ENCODE measurements around the gene TERT.

The TERT gene

GRCh38 chr5:1318659-1319251 is 23.9 kb upstream of the TERT start:
- no peak for DNase-seq (ENCODE audit: low read depth)

GRCh38 chr5:1317921-1318565 is 23.2 kb upstream of the TERT start:
- no peak for DNase-seq (ENCODE audit: low read depth)

- no peak for DNase-seq (ENCODE audit: low read depth)
Measured at GRCh38 chr5:1316588-1317340, 21.9 kb upstream of the TERT start.

GRCh38 chr5:1315709-1316587 is 21.1 kb upstream of the TERT start:
- DNase-seq (ENCODE audit: low read depth): peak; percentile 26

- peak; percentile 66 for DNase-seq (ENCODE audit: low read depth)
Measured at GRCh38 chr5:1315018-1315708, 20.3 kb upstream of the TERT start.

- DNase-seq (ENCODE audit: low read depth): no peak
Measured at GRCh38 chr5:1314564-1314982, 19.7 kb upstream of the TERT start.

- DNase-seq (ENCODE audit: low read depth): no peak
Measured at GRCh38 chr5:1312993-1313833, 18.3 kb upstream of the TERT start.

GRCh38 chr5:1312206-1312605 is 17.3 kb upstream of the TERT start:
- peak; percentile 28 for DNase-seq (ENCODE audit: low read depth)

- no peak for DNase-seq (ENCODE audit: low read depth)
Measured at GRCh38 chr5:1311439-1312055, 16.7 kb upstream of the TERT start.

- DNase-seq (ENCODE audit: low read depth): no peak
Measured at GRCh38 chr5:1310118-1310517, 15.2 kb upstream of the TERT start.

GRCh38 chr5:1304033-1304432 is 9.2 kb upstream of the TERT start:
- DNase-seq (ENCODE audit: low read depth): no peak

GRCh38 chr5:1302258-1302657 is 7.4 kb upstream of the TERT start:
- DNase-seq (ENCODE audit: low read depth): no peak

GRCh38 chr5:1300581-1301083 is 5.8 kb upstream of the TERT start:
- no peak for DNase-seq (ENCODE audit: low read depth)

- no peak for DNase-seq (ENCODE audit: low read depth)
Measured at GRCh38 chr5:1299961-1300360, 5.1 kb upstream of the TERT start.

- no peak for DNase-seq (ENCODE audit: low read depth)
Measured at GRCh38 chr5:1299511-1299850, 4.6 kb upstream of the TERT start.

GRCh38 chr5:1298723-1299510 is 4.0 kb upstream of the TERT start:
- no peak for DNase-seq (ENCODE audit: low read depth)

GRCh38 chr5:1298067-1298551 is 3.2 kb upstream of the TERT start:
- DNase-seq (ENCODE audit: low read depth): no peak

GRCh38 chr5:1297243-1297642 is 2.4 kb upstream of the TERT start:
- no peak for DNase-seq (ENCODE audit: low read depth)

GRCh38 chr5:1295650-1296037 is 776 bp upstream of the TERT start:
- DNase-seq (ENCODE audit: low read depth): no peak

Measured in T follicular helper cell (primary cell).